PC-3 (cell line): ENCODE measurements around the gene TMEM201.

Experiments
- CTCF ChIP-seq: fragments of 300-600 bp; sonication (generic); conservative IDR thresholded peaks from 2 replicates; pipeline ENCODE4 v1.5.1; 2017; ENCODE audit warnings: antibody characterized with exemption, low read depth, mild to moderate bottlenecking, low read length
- EZH2 ChIP-seq: fragments of 300-600 bp; sonication (generic); IDR thresholded peaks from one replicate; pipeline ENCODE4 v1.6.1; 2017; ENCODE audit warnings: antibody characterized with exemption, mild to moderate bottlenecking, low read length; ENCODE audit not compliant: unreplicated experiment

GRCh38 chr1:9542430-9542829 lies 46.3 kb upstream of the TMEM201 start:
- no peak for TF ChIP-seq CTCF
- TF ChIP-seq EZH2 = no peak
